SHP77 treated with DMSO at 0.1 percent for 48 hours (cell line): ENCODE measurements around the gene TMEM123.
A peak's percentile ranks its signal among the peaks of the same experiment; 100 is the strongest.

Experiments used
- DNase-seq: peaks from one replicate; lab custom pipeline; 2025; lab: John Stamatoyannopoulos, UW

TMEM123 gene, protein sequence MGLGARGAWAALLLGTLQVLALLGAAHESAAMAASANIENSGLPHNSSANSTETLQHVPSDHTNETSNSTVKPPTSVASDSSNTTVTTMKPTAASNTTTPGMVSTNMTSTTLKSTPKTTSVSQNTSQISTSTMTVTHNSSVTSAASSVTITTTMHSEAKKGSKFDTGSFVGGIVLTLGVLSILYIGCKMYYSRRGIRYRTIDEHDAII

GRCh38 chr11:102452461-102453301 lies at the start of gene TMEM123:
Gene TMEM123, minus strand, starts transcription at chr11:102452765. Its CDS starts 142 bp downstream, at chr11:102452623.
- no peak for DNase-seq

GRCh38 chr11:102500829-102501228 lies 48.3 kb upstream of the TMEM123 start:
- DNase-seq: no peak

- DNase-seq: no peak
Observed at GRCh38 chr11:102499931-102500330, 47.4 kb upstream of the TMEM123 start.

- DNase-seq: no peak
Observed at GRCh38 chr11:102499151-102499550, 46.6 kb upstream of the TMEM123 start.

DNA sequence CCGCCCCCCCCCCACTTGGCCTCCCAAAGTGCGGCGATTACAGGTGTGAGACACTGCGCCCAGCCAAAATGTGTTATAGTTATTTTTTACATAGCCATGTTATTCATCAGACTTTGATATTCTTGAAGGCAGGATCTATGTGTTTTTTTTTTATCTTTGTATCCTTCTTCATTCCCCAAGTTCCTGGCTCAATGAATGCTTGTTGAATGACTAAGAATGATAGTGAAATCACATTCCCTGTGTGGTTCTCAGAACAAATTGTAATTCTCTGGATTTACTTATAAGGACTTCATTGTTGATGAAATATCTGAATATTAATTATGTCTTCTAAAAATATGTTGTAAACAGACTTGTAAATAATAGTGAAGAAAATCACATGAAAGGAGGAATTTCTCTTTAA lies 44.5 kb upstream of the TMEM123 start:
- DNase-seq: no peak

DNA sequence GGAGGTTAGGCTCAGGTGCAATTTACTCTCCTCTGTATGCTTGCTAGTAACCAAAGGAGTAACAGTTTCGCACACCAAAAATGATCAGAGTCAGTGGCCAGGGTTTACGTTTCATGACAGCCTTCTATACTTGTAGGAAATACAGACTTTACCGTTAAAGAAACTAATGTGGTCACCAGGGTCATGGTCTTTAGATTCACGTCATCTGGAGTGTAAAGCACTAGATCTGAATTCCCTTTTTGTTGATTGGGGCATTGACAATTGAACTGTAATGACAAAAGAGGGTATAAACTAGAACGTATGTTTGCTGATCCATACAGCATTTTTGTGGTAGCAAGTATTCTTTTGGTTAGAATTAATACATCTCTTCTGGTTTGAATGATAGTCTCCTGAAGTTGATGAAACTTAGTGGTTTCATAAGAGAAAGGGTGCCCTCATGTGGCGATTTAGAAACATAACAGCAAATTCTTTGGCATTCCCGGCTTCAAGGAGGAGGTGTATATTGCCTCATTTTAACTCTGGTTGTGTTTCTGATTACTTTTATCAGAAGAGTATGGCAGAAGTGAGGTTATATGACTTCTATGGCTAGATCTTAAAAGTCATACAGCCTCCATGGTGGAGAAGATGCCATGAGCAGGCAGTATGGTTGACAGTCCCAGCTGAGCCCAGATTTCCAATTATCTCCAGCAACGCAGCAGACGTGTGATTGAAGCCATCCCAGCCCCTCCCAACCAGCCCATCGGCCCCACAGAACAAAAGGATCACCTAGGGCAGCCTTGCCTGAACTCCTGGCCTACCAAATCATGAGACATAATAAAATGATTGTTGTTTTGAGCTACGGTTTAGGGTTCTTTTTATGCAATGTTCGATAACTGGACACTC lies 42.8 kb upstream of the TMEM123 start:
- DNase-seq: peak; percentile 62

GRCh38 chr11:102494216-102494615 lies 41.7 kb upstream of the TMEM123 start:
- DNase-seq: no peak

GRCh38 chr11:102493524-102493923 lies 41.0 kb upstream of the TMEM123 start:
- DNase-seq: no peak

DNA sequence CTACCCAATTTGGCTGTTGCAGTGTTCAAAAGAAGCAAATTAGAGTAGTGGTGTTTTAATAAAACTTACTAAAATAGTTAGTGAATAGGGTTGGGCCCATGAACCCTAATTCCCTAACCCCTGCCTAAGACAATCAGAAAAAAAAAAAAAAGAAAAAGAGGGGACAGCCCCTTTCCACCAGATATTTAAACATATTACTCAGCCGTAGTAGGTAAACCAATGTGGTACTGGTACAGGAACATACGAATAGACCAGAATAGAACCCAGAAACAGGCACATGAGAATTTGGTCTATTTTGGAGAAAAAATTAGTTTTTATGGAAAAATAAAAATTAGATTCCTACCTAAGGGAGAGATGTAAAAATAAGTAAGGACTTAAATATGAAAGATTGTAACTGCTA lies 39.4 kb upstream of the TMEM123 start:
- DNase-seq: no peak

DNA sequence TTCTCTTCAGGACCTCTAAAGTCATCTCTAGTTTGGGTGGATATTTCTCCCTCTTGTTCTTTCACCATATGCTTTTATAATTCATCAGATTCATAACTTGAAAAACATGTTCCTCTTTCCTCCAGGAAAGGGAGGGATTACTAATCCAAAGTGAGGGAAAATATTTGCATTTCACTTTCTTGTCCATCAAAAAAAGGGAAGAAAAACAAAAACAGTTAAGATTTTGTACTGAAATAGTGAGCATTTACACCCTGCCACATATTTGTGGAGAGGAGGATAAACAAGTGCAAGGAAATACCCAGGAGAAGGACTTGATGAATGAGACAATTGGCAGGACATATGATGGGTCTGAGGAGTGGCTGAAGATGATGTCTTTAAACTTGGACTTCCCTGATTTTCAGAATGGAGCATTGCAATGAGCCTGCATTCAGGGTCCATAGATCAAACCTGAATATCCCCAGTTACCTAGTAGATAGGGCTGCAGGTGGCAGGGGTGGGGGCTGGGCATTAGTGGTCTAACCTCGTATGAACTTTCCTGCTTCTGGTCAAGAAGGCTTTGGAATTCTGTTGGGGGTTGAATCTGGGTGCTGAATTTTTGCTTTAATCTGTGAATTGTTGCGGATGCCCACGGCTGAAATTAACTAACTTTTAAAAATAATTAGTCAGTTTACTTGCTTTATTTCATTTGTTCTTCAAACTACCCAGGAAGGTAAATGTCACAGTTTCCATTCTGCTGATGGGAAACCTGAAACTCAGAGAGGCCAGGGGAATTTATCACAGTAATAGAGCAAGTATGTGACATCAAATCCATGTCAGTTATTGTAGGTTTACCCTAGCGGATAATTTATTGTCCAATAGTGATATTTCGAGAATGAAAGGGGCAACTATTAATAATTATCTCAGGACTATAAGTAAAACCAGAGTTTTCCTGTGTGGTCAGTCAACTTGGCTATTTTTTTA lies 36.9 kb upstream of the TMEM123 start:
- DNase-seq: no peak

DNA sequence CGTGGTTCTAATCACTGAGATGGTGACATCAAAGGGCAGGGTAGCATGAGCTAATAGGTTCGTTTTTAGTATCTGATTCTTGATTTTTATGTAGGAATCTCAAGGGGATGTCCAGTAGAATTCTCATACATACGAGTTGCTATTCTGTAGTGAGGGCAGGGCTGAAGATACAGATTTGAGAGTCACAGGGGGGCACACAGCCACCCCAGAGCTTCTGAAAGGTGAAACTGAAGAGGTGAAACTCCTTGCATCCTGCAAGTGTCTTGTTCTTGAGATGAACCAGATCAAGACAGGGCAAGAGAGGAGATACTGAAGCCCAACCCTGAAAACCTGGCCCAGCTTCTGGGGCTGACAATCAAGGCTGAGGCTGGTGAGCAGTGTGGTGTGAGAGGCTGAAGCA lies 35.6 kb upstream of the TMEM123 start:
- no peak for DNase-seq

DNA sequence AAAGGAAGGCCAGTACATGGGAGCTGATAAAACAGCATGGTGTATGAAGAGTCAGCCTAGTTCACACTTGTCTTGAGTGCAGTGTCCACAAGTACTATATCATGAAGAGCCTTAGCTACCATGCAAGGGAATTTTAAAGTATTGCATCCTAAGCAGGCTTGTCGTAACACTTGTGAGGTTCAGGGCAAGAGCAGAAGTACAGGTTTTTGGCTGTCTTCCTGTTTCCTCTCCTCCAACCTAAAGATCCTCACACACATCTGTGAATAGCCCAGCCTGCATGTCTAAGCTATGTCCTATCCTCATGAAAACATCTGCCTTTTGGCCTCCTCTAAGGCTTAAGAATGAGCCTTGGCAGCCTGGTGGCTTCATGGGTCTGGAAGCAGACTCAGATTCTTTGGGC lies 34.6 kb upstream of the TMEM123 start:
- no peak for DNase-seq

GRCh38 chr11:102486584-102486983 lies 34.0 kb upstream of the TMEM123 start:
- no peak for DNase-seq

- DNase-seq: no peak
Observed at GRCh38 chr11:102485095-102485722, 32.6 kb upstream of the TMEM123 start.

DNA sequence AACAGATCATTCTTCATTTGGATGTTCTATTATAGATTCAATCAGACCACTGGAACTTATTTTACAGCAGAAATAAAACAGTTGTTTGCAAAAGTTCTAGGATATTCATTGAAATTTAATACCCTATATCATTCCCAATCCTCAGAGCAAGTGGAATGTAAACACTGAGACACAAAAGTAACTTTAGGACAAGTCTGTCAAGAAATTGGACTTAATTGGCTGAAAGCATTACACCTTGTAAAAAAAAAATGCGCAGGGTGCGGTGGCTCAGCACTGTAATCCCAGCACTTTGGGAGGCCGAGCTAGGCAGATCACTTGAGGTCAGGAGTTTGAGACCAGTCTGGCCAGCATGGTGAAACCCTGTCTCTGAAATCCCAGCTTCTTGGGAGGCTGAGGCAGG lies 29.9 kb upstream of the TMEM123 start:
- no peak for DNase-seq

DNA sequence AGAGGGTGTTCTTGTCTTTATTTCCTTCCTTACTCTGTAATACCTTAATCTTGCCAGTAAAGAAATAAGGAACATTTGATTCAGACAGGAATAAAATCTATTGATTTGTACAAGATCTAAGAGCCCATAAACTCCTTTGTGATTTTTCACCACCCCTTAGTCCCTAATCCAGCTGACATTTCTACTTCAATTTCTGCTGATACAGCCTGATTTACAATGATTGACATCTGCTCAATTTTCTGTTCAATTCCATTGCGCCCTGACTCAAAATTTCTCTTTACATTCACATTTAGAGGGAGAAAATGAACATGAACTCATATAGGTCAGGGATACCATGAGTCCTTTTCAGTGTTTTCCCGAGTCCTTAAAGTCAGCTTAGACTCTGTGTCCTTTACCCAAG lies 27.2 kb upstream of the TMEM123 start:
- DNase-seq: no peak

GRCh38 chr11:102478673-102479299 lies 26.2 kb upstream of the TMEM123 start:
- no peak for DNase-seq

DNA sequence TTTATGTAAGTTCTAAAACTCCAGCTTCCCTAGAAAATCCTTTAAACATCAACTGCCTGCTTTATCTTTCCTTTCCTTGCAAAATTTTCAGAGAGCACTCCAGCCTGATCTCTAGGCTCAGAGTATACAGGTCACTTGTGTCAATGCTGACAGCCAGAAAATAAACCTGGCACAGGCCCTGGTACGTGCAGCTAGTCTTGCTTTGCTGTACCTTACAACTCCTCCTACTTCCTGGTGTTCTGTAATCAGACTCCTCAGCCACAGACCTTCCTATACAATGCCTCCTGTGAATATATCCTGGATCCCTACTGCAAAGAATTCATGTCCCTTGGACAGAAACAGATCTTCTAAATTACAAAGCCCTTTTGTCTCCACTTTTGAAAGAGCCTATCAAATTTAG lies 24.2 kb upstream of the TMEM123 start:
- DNase-seq: no peak

DNA sequence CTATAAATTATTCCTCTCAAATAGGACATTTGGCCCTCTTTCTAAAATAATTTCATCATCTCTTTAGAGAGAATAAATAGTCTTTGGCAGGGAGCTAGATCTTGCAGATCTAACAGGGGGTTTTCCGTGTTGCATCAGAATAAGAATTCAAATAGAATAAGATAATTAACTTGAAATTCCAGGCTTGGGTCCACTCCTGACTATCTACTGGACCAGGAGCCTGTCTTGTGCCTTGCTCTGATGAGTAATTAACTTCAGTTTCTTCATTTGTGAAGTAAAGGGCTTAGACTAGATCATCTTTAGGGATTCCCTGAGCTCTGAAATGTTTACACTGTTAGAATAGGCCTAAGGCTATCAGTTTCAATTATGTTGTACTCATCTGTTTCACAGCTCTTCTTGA lies 23.5 kb upstream of the TMEM123 start:
- no peak for DNase-seq

DNA sequence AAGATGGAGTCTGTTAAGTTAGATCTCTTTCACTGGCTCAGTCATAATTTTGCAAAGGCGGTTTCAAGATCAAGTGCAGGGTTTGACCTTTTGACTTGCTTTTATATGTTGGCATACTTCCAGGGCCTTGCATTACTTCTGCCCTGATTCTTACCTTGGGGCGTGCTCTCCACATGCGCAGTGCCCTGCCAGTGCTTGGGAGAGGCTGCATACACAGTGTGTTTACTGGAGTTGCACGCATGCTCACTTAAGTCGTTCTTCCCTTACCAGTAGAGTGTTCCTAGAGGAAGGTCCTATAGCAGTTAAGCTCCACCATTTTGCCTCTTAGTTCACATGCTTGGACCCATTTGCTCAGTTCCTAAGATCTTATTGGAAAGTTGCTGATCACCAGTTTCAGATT lies 21.0 kb upstream of the TMEM123 start:
- no peak for DNase-seq

DNA sequence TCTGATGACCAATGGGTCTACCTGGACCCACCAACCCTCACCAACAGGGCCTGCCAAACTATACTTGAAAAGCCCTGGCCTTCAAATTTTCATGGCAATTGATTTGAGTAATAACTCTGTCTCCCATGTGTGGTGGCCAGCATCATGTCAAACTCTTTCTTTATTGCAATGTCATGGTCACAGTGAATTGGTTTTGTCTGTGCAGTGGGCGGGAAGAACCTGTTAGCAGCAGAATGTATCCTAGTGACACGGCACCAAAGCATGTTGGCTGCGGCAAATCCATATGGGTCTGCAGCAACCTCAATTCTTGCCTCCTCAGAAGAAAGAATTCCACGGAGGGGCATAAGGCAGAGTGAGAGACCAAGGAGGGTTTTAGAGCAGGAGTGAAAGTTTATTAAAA lies 19.6 kb upstream of the TMEM123 start:
- DNase-seq: no peak
